Renal pelvis (tissue), 3 donors: ENCODE data around the gene SYP. TPM values are rescaled to one million over a fixed set of nuclear protein-coding genes. Genes with fewer than 3 reads are reported as not detected.

Experiments used
- polyA plus RNA-seq, 3 donors: library from polyadenylated mRNA; unstranded; fragments of 120-200 nt; gene quantifications; one replicate each; pipeline ENCODE4 v1.2.1, GENCODE V29; 2013; ENCODE audit not compliant: insufficient read length in 3 of 3

SYP gene
- polyA plus RNA-seq, 3 donors = 2.9 to 3.3 (median 2.9) TPM

Other genes starting within 250 kb of the SYP start
- gene OTUD5, start 242.6 kb downstream of the SYP start, polyA plus RNA-seq = 10 to 100 TPM; 65.9 to 68.3 (median 66.0) TPM
- 1 to 10 TPM; 2.9 to 3.9 (median 3.0) TPM for gene KCND1, start 228.3 kb downstream of the SYP start, polyA plus RNA-seq
- 10 to 100 TPM; 46.7 to 66.3 (median 62.1) TPM for gene GRIPAP1, start 197.9 kb downstream of the SYP start, polyA plus RNA-seq
- gene TFE3, start 156.8 kb downstream of the SYP start, polyA plus RNA-seq = 10 to 100 TPM; 31.8 to 38.9 (median 37.5) TPM
- 10 to 100 TPM; 11.9 to 16.8 (median 14.7) TPM for gene CCDC120, start 141.2 kb downstream of the SYP start, polyA plus RNA-seq
- gene PRAF2, start 126.2 kb downstream of the SYP start, polyA plus RNA-seq = 10 to 100 TPM; 37.1 to 44.2 (median 39.6) TPM
- 10 to 100 TPM; 54.8 to 61.8 (median 60.6) TPM for gene WDR45, start 120.3 kb downstream of the SYP start, polyA plus RNA-seq
- gene GPKOW, start 76.5 kb downstream of the SYP start, polyA plus RNA-seq = 10 to 100 TPM; 24.8 to 26.0 (median 25.9) TPM
- 1 to 10 TPM; 4.6 to 8.8 (median 7.7) TPM for gene MAGIX, start 37.4 kb downstream of the SYP start, polyA plus RNA-seq
- 10 to 100 TPM; 30.9 to 39.6 (median 34.0) TPM for gene PLP2, start 28.3 kb downstream of the SYP start, polyA plus RNA-seq
- 1 to 10 TPM; 4.2 to 5.7 (median 4.7) TPM for gene PRICKLE3, start 13.8 kb downstream of the SYP start, polyA plus RNA-seq
- gene CACNA1F, start 33.1 kb upstream of the SYP start, polyA plus RNA-seq = under 1 TPM; 0.11 to 0.33 (median 0.22) TPM
- gene CCDC22, start 35.3 kb upstream of the SYP start, polyA plus RNA-seq = 10 to 100 TPM; 19.8 to 24.3 (median 21.8) TPM
- gene FOXP3, start 64.5 kb upstream of the SYP start, polyA plus RNA-seq = 1 to 10 TPM; 1.0 to 1.2 (median 1.0) TPM
- 1 to 10 TPM; 8.6 to 9.7 (median 9.0) TPM for gene PPP1R3F, start 69.6 kb upstream of the SYP start, polyA plus RNA-seq
- gene GAGE10, start 103.5 kb upstream of the SYP start, polyA plus RNA-seq = not detected
- gene GAGE12J, start 121.8 kb upstream of the SYP start, polyA plus RNA-seq = not detected
- gene GAGE13, start 131.4 kb upstream of the SYP start, polyA plus RNA-seq = not detected